Liver (tissue), 3 donors: ENCODE data around the gene PAWR.

Experiments used
- CTCF ChIP-seq: fragments of 150-350 bp; IDR thresholded peaks from 2 replicates; pipeline ENCODE4 v1.5.1; 2017; ENCODE audit warnings: improper control_type of control experiment, low read depth, low read length; ENCODE audit not compliant: missing input control
- GABPA ChIP-seq, 2 donors: IDR thresholded peaks in 1 of 2; conservative IDR thresholded peaks in 1 of 2; 2 replicates each; pipeline ENCODE4 v1.6.1; 2016; ENCODE audit warnings: antibody characterized with exemption in 2 of 2, mild to moderate bottlenecking in 1 of 2, moderate library complexity in 1 of 2
- MAX ChIP-seq: IDR thresholded peaks from 2 replicates; pipeline ENCODE4 v1.6.1; 2016; ENCODE audit warnings: antibody characterized with exemption
- donor health status: healthy.
- donor health status: healthy.

- no peak for TF ChIP-seq MAX
- no peak for TF ChIP-seq CTCF
- no peak for TF ChIP-seq GABPA (IDR thresholded peaks at IDR 0.05 in 1 of 2, conservative IDR thresholded peaks at IDR 0.05 in 1 of 2)
Observed at GRCh38 chr12:79615596-79616560, 74.9 kb downstream of the PAWR start.
